ENCODE data around the gene ADCY2.

Gene ADCY2

DNA sequence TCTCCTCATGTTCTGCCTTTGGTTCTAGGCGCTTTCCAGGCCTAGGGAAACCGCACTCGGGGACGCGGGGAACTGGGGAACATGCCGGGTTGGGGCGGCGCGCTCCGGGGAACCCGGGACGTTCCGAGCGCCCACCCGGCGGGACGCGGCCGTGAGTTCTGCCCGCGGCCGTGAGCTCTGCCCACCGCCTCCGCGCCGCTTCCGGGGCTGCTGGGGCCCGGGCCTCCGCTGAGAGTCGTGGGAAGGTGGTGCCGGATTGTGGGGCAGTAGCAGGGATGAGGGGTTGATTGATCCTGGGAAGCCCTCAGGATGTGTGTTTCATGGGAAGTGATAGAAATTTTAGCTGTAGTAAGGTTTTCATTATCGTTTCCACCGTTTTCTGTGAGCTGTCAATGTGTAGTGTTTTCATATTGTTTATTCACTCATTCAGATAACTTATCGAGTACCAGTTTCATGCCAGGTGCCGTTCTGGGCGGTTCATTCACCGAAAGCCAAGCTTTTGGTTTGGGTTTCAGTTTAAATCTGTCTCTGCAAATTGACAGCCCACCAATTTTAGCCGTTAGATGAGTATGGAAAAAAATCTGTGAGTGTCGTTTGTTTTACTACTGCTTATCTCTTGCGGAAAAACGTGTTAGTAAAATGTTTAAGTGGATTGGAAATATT lies 473.7 kb downstream of the ADCY2 start:
- peak; percentile 11 for DNase-seq (ENCODE audit: low spot score)

DNA sequence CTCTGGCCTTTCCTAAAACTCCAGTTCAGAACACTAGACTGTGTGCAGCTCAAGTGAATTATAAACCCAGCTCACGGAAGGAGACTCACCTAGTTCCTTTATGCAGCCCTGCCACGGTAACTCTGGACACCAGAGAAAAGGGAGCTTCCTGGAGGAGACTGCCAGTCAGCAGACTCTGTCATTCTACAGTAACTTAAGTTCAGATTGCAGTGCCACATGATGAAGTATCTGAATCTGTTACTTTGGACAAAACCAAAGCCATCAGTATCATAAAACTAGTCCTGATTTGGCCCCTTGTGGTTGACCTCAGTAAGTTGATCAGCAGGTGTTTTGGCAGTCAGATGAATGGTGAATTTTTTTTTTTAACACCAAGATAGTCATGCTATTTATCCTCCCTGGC lies 475.7 kb downstream of the ADCY2 start:
- no peak for DNase-seq (ENCODE audit: low spot score)

GRCh38 chr5:7872517-7873130 lies 476.7 kb downstream of the ADCY2 start:
- no peak for DNase-seq (ENCODE audit: low spot score)

GRCh38 chr5:7873216-7873615 lies 477.3 kb downstream of the ADCY2 start:
- DNase-seq (ENCODE audit: low spot score), result no peak

DNA sequence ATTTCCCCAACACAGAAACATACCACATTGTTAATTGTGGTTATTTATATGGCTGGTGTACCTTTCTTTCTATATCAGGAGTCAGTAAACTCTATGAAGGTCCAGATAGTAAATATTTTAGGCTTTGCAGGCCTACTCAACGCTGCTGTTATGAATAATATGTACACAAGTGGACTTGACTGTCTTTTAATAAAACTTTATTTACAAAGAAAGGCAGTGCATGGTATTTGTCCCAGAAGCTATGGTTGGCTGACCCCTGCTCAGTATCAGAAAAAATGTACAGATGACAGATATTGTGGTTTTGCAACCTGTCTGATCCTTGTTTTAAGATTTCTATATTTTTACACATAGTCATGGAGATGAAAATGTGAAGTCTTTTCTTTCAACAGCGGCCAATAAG lies 478.7 kb downstream of the ADCY2 start:
- no peak for DNase-seq (ENCODE audit: low spot score)

DNA sequence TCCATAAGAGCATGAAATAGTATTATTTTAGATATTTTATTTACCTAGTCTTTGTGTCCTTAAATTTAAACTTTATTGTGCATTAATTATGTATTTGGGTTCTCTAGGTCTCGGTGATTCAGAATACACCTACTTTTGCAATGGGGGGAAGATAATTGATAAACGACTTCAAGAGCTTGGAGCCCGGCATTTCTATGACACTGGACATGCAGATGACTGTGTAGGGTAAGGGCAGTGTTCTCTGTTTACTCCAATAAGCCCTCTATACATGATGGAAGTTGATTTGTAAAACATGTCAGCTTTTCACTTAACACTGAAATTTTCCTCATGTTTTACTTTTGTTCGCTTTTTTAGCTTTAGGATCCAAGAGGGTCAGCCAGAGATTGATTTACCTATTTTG lies 479.2 kb downstream of the ADCY2 start:
- no peak for DNase-seq (ENCODE audit: low spot score)

GRCh38 chr5:7876867-7877266 lies 480.9 kb downstream of the ADCY2 start:
- DNase-seq (ENCODE audit: low spot score), result no peak

DNA sequence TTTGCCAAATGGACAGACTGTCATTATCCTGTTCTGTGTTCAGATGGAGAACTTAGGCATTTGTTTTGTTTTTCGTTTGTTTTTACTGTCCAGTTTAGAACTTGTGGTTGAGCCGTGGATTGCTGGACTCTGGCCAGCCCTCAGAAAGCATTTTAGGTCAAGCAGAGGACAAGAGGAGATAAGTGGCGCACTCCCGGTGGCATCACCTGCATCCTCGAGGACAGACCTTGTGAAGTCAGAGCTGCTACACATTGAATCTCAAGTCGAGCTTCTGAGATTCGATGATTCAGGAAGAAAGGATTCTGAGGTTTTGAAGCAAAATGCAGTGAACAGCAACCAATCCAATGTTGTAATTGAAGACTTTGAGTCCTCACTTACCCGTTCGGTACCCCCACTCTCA lies 481.9 kb downstream of the ADCY2 start:
- DNase-seq (ENCODE audit: low spot score), result no peak

- no peak for DNase-seq (ENCODE audit: low spot score)
Observed at GRCh38 chr5:7878381-7878873, 482.5 kb downstream of the ADCY2 start.

All from kidney capillary endothelial cell (primary cell).